ENCODE measurements around the gene FAM136A. TPM values are rescaled to one million over a fixed set of nuclear protein-coding genes. Genes with fewer than 3 reads are reported as not detected.

FAM136A gene
- total and polyA plus RNA-seq, 2 of the 13 experiments (the other 11 are each of a cell fraction or from before 2014, with no cell fraction given): 77.8 to 126 TPM

GRCh38 chr2:70300771-70301343 is 1.0 kb downstream of the FAM136A start:
- intact Hi-C loops (cut with micrococcal nuclease; ENCODE audit: unreplicated experiment): loop anchor here (1.0 to 10.0 kb wide), 4 partner anchors 256 to 564 kb away; no protein-coding TSS in a partner anchor
- H3K9me3 ChIP-seq (ENCODE audit: low read length): no peaks in the 10 kb centered on the region
- in situ Hi-C loops (cut with HindIII; ENCODE audit: extremely low pct_ligation_motif_present, low pct_unique_long_range_greater_than_20kb): loop anchor here (10.0 kb wide), 1 partner anchor 344 kb away; no protein-coding TSS in a partner anchor
- H3K9ac ChIP-seq (ENCODE audit: insufficient read depth, low read depth, low read length): peak overlapping the region; percentile 92
- POLR2A ChIA-PET: interaction anchor here (0.6 to 3.8 kb wide), 5 partner anchors 7 to 386 kb away, joined by 3 to 62 read pairs (median 3); partner anchors contain the start of genes MXD1, PCYOX1 and SNRPG
- BruUV-seq (replicated peaks): no TSS peak
- H2AFZ ChIP-seq (ENCODE audit: low read length): no peak overlapping the region
- DNase-seq (ENCODE audit: low spot score) (peak; percentile 13), ATAC-seq (no peak), FAIRE-seq (peak; percentile 36)
- peak overlapping the region; percentile 85 for H3K4me2 ChIP-seq (ENCODE audit: low read depth, low read length)
- peak overlapping the region; percentile 85 for H3K27ac ChIP-seq (ENCODE audit: extremely low read length, insufficient read depth, low read length)
- H3K4me3 ChIP-seq (replicated peaks in 1 of 3; ENCODE audit: insufficient read depth in 1 of 3, low read depth in 2 of 3, low read length in 3 of 3): peak overlapping the region; percentile 62 to 92 (median 90)
- CTCF ChIA-PET (ENCODE audit: low intra/inter-chr PET ratio, low total read pairs): interaction anchor here (1.6 kb wide), 1 partner anchor 31 kb away, joined by 4 read pairs; no protein-coding TSS in a partner anchor
- no peaks in the 10 kb centered on the region for H4K20me1 ChIP-seq (ENCODE audit: insufficient read depth, low read length)
- H3K79me2 ChIP-seq (ENCODE audit: insufficient read depth, low read length): peaks cover 14% of the 10 kb centered on the region
- H3K36me3 ChIP-seq (replicated peaks in 1 of 2; ENCODE audit: control insufficient read depth in 1 of 2, insufficient read depth in 2 of 2, low read length in 2 of 2): peaks cover 10 to 27% of the 10 kb centered on the region in 2 experiments
- peaks cover 21% of the 10 kb centered on the region for H3K4me1 ChIP-seq (ENCODE audit: insufficient read depth, low read length)
- peaks cover 0 to 7% of the 10 kb centered on the region in 2 experiments; a peak in 2 of 5 replicates for H3K27me3 ChIP-seq (ENCODE audit: control insufficient read depth in 1 of 2, insufficient read depth in 2 of 2, low read length in 2 of 2)
- WGBS (ENCODE audit: low lambda C conversion rate): 51% methylated on average over 10 of the region's 10 CpGs
- no peak for TF ChIP-seq BHLHE40 (IDR thresholded peaks at IDR 0.05; ENCODE audit: low read length)
- peak; percentile 24; the same call in 1 of the 2 replicates for TF ChIP-seq PHF21A (CRISPR knock-in tag; IDR thresholded peaks at IDR 0.05)
- no peak for TF ChIP-seq ARHGAP35 (CRISPR knock-in tag; IDR thresholded peaks at IDR 0.05; ENCODE audit: borderline replicate concordance)
- TF ChIP-seq ZNF350 (CRISPR knock-in tag; IDR thresholded peaks at IDR 0.05; ENCODE audit: borderline replicate concordance, low read depth): no peak
- no peak for TF ChIP-seq CEBPZ (IDR thresholded peaks at IDR 0.05; ENCODE audit: low read length)
- 0 out of 2 replicates have a peak, but pooled peaks have one; percentile 48 for TF ChIP-seq ZIK1 (CRISPR knock-in tag; IDR thresholded peaks at IDR 0.05; ENCODE audit: borderline replicate concordance, low read depth)
- TF ChIP-seq SALL1 (CRISPR knock-in tag; IDR thresholded peaks at IDR 0.05): peak; percentile 7; the same call in 1 of the 2 replicates
- TF ChIP-seq NFKBIZ (CRISPR knock-in tag; IDR thresholded peaks at IDR 0.05): no peak
- TF ChIP-seq ZNF296 (CRISPR knock-in tag; conservative IDR thresholded peaks at IDR 0.05): peak; percentile 35; the same call in 1 of the 2 replicates
- no peak for TF ChIP-seq SRSF9 (IDR thresholded peaks at IDR 0.05; ENCODE audit: borderline replicate concordance, insufficient read depth, low read depth, low read length, poor library complexity, severe bottlenecking)
- no peak for TF ChIP-seq ASH2L (IDR thresholded peaks at IDR 0.05; ENCODE audit: insufficient read length, low read depth, low read length)
- no peak for TF ChIP-seq DNMT1 (CRISPR knock-in tag; IDR thresholded peaks at IDR 0.05)
- TF ChIP-seq MED8 (CRISPR knock-in tag; IDR thresholded peaks at IDR 0.05; ENCODE audit: insufficient replicate concordance): no peak

All from HepG2 (cell line).